ENCODE results near the gene PNPLA5. TPM values are rescaled to one million over a fixed set of nuclear protein-coding genes. Genes with fewer than 3 reads are reported as not detected.
"Not testable (repeated sequence)": the region's sequence is repeated elsewhere in the genome, so short reads cannot be mapped to it uniquely, and the experiment has no call there.

The PNPLA5 gene
- total RNA-seq, 1 donor from 2014 or later: not detected

- DNase-seq (ENCODE audit: low spot score): no peak
Measured at GRCh38 chr22:43882122-43882767, 9.6 kb downstream of the PNPLA5 start.

GRCh38 chr22:43881091-43882061 lies 10.4 kb downstream of the PNPLA5 start:
- ATAC-seq (peak; percentile 58), DNase-seq (ENCODE audit: low spot score) (no peak)

More at GRCh38 chr22:43882122-43882767, 9.6 kb downstream of the PNPLA5 start:
- ATAC-seq: no peak

GRCh38 chr22:43880541-43880991 lies 11.2 kb downstream of the PNPLA5 start:
- ATAC-seq (no peak), DNase-seq (ENCODE audit: low spot score) (no peak)

GRCh38 chr22:43879901-43880540 lies 11.8 kb downstream of the PNPLA5 start:
- ATAC-seq (no peak), DNase-seq (ENCODE audit: low spot score) (no peak)

GRCh38 chr22:43878831-43879550 lies 12.8 kb downstream of the PNPLA5 start:
- ATAC-seq: no peak
- DNase-seq (ENCODE audit: low spot score): no peak

- DNase-seq (ENCODE audit: low spot score) (no peak), ATAC-seq (no peak)
Measured at GRCh38 chr22:43878079-43878795, 13.6 kb downstream of the PNPLA5 start.

- DNase-seq (ENCODE audit: low spot score) (no peak), ATAC-seq (no peak)
Measured at GRCh38 chr22:43876866-43877509, 14.8 kb downstream of the PNPLA5 start.

- no peak for ATAC-seq
- no peak for DNase-seq (ENCODE audit: low spot score)
Measured at GRCh38 chr22:43869799-43870198, 22.0 kb downstream of the PNPLA5 start.

- not testable (repeated sequence) for DNase-seq (ENCODE audit: low spot score); ATAC-seq
Measured at GRCh38 chr22:43869001-43869400, 22.8 kb downstream of the PNPLA5 start.

- DNase-seq (ENCODE audit: low spot score): no peak
- peak; percentile 94 for ATAC-seq
Measured at GRCh38 chr22:43867839-43868635, 23.8 kb downstream of the PNPLA5 start.

GRCh38 chr22:43862882-43863202 lies 29.0 kb downstream of the PNPLA5 start:
- ATAC-seq (no peak), DNase-seq (ENCODE audit: low spot score) (no peak)

- DNase-seq (ENCODE audit: low spot score): no peak
- ATAC-seq: no peak
Measured at GRCh38 chr22:43862074-43862881, 29.5 kb downstream of the PNPLA5 start, which contains the start of gene SULT4A1. Gene SULT4A1 (minus strand): TSS chr22:43862513. CDS start chr22:43862382, 131 bp downstream.

- ATAC-seq (no peak), DNase-seq (ENCODE audit: low spot score) (no peak)
Measured at GRCh38 chr22:43861529-43861928, 30.3 kb downstream of the PNPLA5 start.

- no peak for ATAC-seq
- no peak for DNase-seq (ENCODE audit: low spot score)
Measured at GRCh38 chr22:43860831-43861230, 31.0 kb downstream of the PNPLA5 start.

GRCh38 chr22:43860126-43860525 lies 31.7 kb downstream of the PNPLA5 start:
- DNase-seq (ENCODE audit: low spot score) (no peak), ATAC-seq (no peak)

GRCh38 chr22:43859621-43860020 lies 32.2 kb downstream of the PNPLA5 start:
- no peak for DNase-seq (ENCODE audit: low spot score)
- no peak for ATAC-seq

- no peak for DNase-seq (ENCODE audit: low spot score)
- ATAC-seq: no peak
Measured at GRCh38 chr22:43859176-43859575, 32.6 kb downstream of the PNPLA5 start.

Measured in left lobe of liver (tissue), 2 donors.